Heart right ventricle (tissue), 16 donors: ENCODE data around the gene MOK. TPM values are rescaled to one million over a fixed set of nuclear protein-coding genes. Genes with fewer than 3 reads are reported as not detected.

Source experiments
- ATAC-seq, 8 donors: fragments of 200-7000 bp; cut with Tn5 transposase; one replicate each; pipeline ENCODE4 v1.9.1; 2020; ENCODE audit warnings: mild to moderate bottlenecking in 8 of 8, moderate library complexity in 8 of 8, moderate number of reproducible peaks in 1 of 8
- DNase-seq, 2 donors: peaks; one replicate each; pipeline ENCODE4 v3.0.0-alpha.2; 2020
- H3K27ac ChIP-seq, 10 donors: fragments of 200-600 bp; sonication (generic) in 2 of 10; one replicate each; pipeline versions ENCODE4 v1.5.0 to v1.8.0; 2020 to 2022; ENCODE audit warnings: mild to moderate bottlenecking in 3 of 10
- H3K27me3 ChIP-seq, 7 donors: fragments of 200-600 bp; one replicate each; pipeline ENCODE4 v1.8.0; 2021 to 2022; ENCODE audit warnings: mild to moderate bottlenecking in 2 of 7
- H3K36me3 ChIP-seq, 9 donors: fragments of 200-600 bp; sonication (generic) in 1 of 9; one replicate each; pipeline versions ENCODE4 v1.5.0 to v1.8.0; 2020 to 2022; ENCODE audit warnings: mild to moderate bottlenecking in 2 of 9
- H3K4me1 ChIP-seq, 9 donors: fragments of 200-600 bp; sonication (generic) in 1 of 9; one replicate each; pipeline versions ENCODE4 v1.5.0 to v1.8.0; 2020 to 2022; ENCODE audit warnings: mild to moderate bottlenecking in 4 of 9
- H3K4me3 ChIP-seq, 10 donors: fragments of 200-600 bp; sonication (generic) in 2 of 10; one replicate each; pipeline versions ENCODE4 v1.5.0 to v1.8.0; 2020 to 2022; ENCODE audit warnings: mild to moderate bottlenecking in 7 of 10, moderate library complexity in 2 of 10
- H3K9me3 ChIP-seq, 11 donors: fragments of 200-600 bp in 10 of 11; sonication (generic) in 2 of 11; one replicate each; pipeline versions ENCODE4 v1.5.0 to v1.8.0; 2013 to 2022; ENCODE audit warnings: mild to moderate bottlenecking in 2 of 11, control low read depth in 1 of 11, moderate library complexity in 1 of 11
- WGBS, 2 donors: extraction: QIAGEN DNeasy Blood & Tissue Kit; methylation state at CpG; one replicate each; pipeline ENCODE4 v1.1.7; 2013; ENCODE audit warnings: inconsistent platforms in 1 of 2; 5-methylcytosine and 5-hydroxymethylcytosine counted together
- intact Hi-C, 10 donors: fragments of 100-400 bp; cut with DNase I; formaldehyde crosslinking; loops; one replicate each; pipeline versions ENCODE4 v1.11.1 to v1.14.2; 2022
- polyA plus RNA-seq, 2 donors: library from polyadenylated mRNA; stranded (reverse); fragments of 200-250 nt; gene quantifications; one replicate each; pipeline ENCODE4 v1.2.3, GENCODE V29; 2013
- total RNA-seq, 10 donors: library from RNA; stranded (reverse); fragmentation: NEBNext Ultra II Directional in 3 of 10; extraction: Animal tissue kit (Norgen Biotek cat#: 25700) in 3 of 10; gene quantifications; one replicate each; pipeline versions ENCODE4 v1.2.1 to v1.2.4, GENCODE V29; 2021 to 2023
- TF ChIP-seq, protein P1 (sequence below), 9 donors: fragments of 200-600 bp; sonication (generic) in 2 of 9; IDR thresholded peaks; one replicate each; pipeline versions ENCODE4 v1.5.0 to v1.8.0; 2021 to 2022; ENCODE audit warnings: antibody characterized with exemption in 9 of 9, mild to moderate bottlenecking in 5 of 9, moderate library complexity in 1 of 9
- donor health status: Arrhythmogenic right ventricular cardiomyopathy.
- donor health status: ischemic (EF 13 %, LVEDD 7.1; RV severe dilation, severe dysfunction).
- donor health status: healthy with polysubstance abuse.
- donor health status: DM: no; HTN: yes; CAD: no.
- donor health status: DM: no; HTN: no; CAD: no.
- donor health status: ischemic (EF 25% LVEDD 6.9; RV normal size, moderate dysfunction).
- donor health status: ischemic (EF 25% LVEDD 5.7; RV mildly dilated, moderate dysfunction).
- donor health status: healthy.
- donor health status: DM: yes; HTN: yes; CAD: no.
- donor health status: Ischemic cardiomyopathy.
- donor health status: ischemic (EF 35%, LVEDD 5.7; RV mildly dilated, moderate dysfunction).
- donor health status: nonischemic (EF 11% LVEDD 7.7; RV severe dilation, severe dysfunction).
- donor health status: DM: yes; HTN: yes; CAD: no.
- donor health status: PGD.
- donor health status: ischemic (EF 29% LVEDD 5.4; RV normal size, mild dysfunction).
- donor health status: nonischemic (EF 23%, LVEDD 6.1; RV moderate dilation, normal function).

The MOK gene
- total and polyA plus RNA-seq, 12 donors = 6.6 to 19.8 (median 10.0) TPM

DNA sequence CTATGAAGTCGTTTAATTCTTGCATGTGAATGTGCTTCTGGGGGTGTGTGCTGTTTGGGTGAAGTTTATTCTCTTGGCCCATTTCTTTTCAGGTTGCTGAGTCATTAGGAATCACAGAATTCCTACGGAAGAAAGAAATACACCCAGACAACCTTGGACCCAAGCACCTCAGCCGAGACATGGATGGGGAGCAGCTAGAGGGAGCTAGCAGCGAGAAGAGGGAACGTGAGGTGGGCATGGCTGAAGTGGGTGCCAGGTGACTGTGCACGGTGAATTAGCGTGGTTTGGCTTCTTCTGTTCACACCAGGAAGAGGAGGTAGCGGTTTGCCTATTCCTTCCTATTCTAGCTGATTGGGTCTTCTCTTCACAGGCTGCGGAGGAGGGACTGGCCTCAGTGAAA is 33.8 kb upstream of the MOK start:
- TF ChIP-seq, protein P1, sequence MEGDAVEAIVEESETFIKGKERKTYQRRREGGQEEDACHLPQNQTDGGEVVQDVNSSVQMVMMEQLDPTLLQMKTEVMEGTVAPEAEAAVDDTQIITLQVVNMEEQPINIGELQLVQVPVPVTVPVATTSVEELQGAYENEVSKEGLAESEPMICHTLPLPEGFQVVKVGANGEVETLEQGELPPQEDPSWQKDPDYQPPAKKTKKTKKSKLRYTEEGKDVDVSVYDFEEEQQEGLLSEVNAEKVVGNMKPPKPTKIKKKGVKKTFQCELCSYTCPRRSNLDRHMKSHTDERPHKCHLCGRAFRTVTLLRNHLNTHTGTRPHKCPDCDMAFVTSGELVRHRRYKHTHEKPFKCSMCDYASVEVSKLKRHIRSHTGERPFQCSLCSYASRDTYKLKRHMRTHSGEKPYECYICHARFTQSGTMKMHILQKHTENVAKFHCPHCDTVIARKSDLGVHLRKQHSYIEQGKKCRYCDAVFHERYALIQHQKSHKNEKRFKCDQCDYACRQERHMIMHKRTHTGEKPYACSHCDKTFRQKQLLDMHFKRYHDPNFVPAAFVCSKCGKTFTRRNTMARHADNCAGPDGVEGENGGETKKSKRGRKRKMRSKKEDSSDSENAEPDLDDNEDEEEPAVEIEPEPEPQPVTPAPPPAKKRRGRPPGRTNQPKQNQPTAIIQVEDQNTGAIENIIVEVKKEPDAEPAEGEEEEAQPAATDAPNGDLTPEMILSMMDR (IDR thresholded peaks at IDR 0.05) = no peak
- Histone ChIP-seq H3K9me3 (no peaks in the 10 kb centered on the region), H3K4me3 (no peak overlapping the region), H3K27ac (no peak overlapping the region), H3K36me3 (peaks cover 0 to 100% (median 25%) of the 10 kb centered on the region in 9 donors), H3K27me3 (no peaks in the 10 kb centered on the region), H3K4me1 (peaks cover 0 to under 1% (median 0%) of the 10 kb centered on the region in 9 donors)
- intact Hi-C loops = no loop called here
- no peak for DNase-seq
- no peak for ATAC-seq
- 94% methylated on average over 9 of the region's 9 CpGs for WGBS, 2 donors

DNA sequence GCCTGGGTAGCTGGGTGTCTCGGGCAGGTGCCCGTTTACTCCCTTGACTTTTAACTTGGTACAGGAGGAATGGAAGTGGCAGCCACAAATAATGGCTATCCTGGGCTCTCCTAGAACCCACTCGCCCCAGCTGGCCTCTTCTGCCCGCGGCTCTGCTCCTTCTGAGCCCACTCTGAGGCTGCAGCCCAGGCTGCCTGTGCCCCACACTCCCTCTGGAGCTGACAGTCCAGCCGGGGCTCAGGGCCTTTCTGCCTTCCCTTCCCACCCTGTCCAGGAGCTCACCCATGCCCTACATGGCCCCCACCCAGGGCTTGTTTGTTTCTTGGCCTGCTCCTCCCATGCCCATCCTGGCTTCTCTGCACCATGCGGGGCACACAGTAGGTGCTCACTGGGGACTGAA is 30.2 kb upstream of the MOK start:
- H3K36me3 ChIP-seq = peaks cover 0 to 85% (median 28%) of the 10 kb centered on the region in 9 donors

DNA sequence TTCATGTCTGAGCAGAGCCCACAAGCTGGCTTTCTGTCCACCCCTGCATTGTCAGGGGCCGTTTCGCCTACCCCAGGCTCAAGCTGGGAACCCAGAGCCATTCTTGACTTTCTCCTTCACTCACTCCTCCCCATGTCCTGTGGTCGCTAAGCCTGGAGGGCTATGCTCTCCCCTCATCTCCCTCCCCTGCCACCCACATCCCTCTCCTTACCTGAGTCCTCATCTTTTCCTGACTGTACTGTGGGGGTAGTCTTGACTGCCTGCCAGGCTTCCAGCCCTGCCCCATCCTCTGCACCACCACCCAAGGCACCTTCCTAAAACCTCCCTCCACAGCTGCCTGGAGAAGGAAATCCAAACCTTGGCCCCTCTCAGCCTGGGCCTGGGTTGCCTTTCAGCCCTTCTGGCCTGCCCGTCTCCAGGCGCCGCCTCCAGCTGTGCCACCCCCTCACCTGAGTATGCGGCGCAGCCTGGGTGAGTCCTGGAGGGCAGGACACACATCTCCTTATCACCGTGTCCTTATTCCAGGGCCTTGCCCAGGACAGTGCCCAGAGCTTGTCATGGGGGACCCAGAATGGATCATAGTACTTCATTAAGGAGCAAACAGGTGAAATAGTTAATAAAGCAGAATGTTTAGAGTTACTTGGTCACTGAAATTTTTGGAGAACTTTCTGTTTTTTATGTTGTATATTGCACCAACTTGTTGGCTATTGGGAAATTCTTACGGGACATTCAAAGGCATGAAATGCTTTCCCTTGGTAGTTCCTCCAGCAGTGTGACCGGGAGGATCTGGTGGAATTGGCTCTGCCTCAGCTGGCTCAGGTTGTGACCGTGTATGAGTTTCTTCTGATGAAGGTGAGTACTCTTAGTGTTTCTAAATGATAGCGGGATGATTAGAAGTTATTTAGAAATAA is 29.1 kb upstream of the MOK start:
- no peak overlapping the region for H3K4me3 ChIP-seq
- H3K27ac ChIP-seq = no peak overlapping the region
- intact Hi-C loops = no loop called here
- peak in 3 of 8 donors; percentile 24 to 33 (median 31) for ATAC-seq
- peaks cover 0 to 6% (median 0%) of the 10 kb centered on the region in 9 donors for H3K4me1 ChIP-seq
- TF ChIP-seq, protein P1 (IDR thresholded peaks at IDR 0.05) = no peak
- peaks cover 0 to 75% (median 22%) of the 10 kb centered on the region in 9 donors for H3K36me3 ChIP-seq
- H3K27me3 ChIP-seq = no peaks in the 10 kb centered on the region
- WGBS, 2 donors = 90 to 91% methylated on average over 13 of the region's 13 CpGs
- H3K9me3 ChIP-seq = no peaks in the 10 kb centered on the region
- no peak for DNase-seq

More for the DNA sequence above, 30.2 kb upstream of the MOK start:
- Histone ChIP-seq H3K4me1 (peaks cover 0 to 6% (median 0%) of the 10 kb centered on the region in 9 donors), H3K27me3 (no peaks in the 10 kb centered on the region), H3K9me3 (no peaks in the 10 kb centered on the region), H3K4me3 (no peak overlapping the region), H3K27ac (no peak overlapping the region)
- WGBS, 2 donors = 97% methylated on average over 7 of the region's 7 CpGs
- ATAC-seq = no peak
- TF ChIP-seq, protein P1 (IDR thresholded peaks at IDR 0.05) = no peak
- intact Hi-C loops = no loop called here
- DNase-seq = no peak

DNA sequence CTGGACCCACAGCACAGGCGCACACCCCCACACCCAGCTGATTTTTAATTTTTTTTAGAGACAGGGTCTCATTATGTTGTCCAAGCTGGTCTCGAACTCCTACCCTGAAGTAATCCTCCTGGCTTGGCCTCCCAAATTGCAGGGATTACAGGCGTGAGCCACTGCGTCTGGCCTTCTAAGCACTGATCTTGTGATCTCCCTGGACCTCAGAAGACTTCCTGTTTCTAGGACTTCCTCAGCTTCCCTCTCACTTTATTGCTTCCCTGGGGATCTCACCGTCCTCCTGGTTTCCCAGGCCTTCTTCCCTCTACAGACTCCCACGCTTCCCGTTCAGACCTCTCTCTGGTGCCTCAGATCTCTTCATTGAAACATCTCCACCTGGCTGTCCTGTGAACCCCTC is 28.4 kb upstream of the MOK start:
- DNase-seq (no peak), ATAC-seq (peak in 2 of 8 donors; percentile 37 to 48)
- Histone ChIP-seq H3K4me3 (no peak overlapping the region), H3K27me3 (no peaks in the 10 kb centered on the region), H3K27ac (no peak overlapping the region), H3K4me1 (peaks cover 0 to 6% (median 0%) of the 10 kb centered on the region in 9 donors), H3K9me3 (no peaks in the 10 kb centered on the region), H3K36me3 (peaks cover 0 to 69% (median 16%) of the 10 kb centered on the region in 9 donors)
- 68 to 80% methylated on average over 7 of the region's 7 CpGs for WGBS, 2 donors
- TF ChIP-seq, protein P1 (IDR thresholded peaks at IDR 0.05) = no peak
- intact Hi-C loops = no loop called here
